Mucosa of descending colon (tissue), 3 donors: Measurements from ENCODE around the gene NDUFA5. TPM values are rescaled to one million over a fixed set of nuclear protein-coding genes. Genes with fewer than 3 reads are reported as not detected.
A peak's percentile ranks its signal among the peaks of the same experiment; 100 is the strongest.

ENCODE experiments used
- ATAC-seq: fragments of 200-7000 bp; cut with Tn5 transposase; one replicate; pipeline ENCODE4 v1.9.1; 2020; ENCODE audit warnings: mild to moderate bottlenecking, moderate library complexity
- DNase-seq, 3 donors: peaks; one replicate each; pipeline ENCODE4 v3.0.0-alpha.2; 2020
- H3K36me3 ChIP-seq: fragments of 200-600 bp; one replicate; pipeline ENCODE4 v1.8.0; 2021; ENCODE audit warnings: low read depth, mild to moderate bottlenecking
- H3K4me1 ChIP-seq: fragments of 200-600 bp; one replicate; pipeline ENCODE4 v1.8.0; 2021; ENCODE audit warnings: low read depth, mild to moderate bottlenecking
- H3K4me3 ChIP-seq: fragments of 200-600 bp; one replicate; pipeline ENCODE4 v1.8.0; 2021; ENCODE audit warnings: mild to moderate bottlenecking
- H3K9me3 ChIP-seq: fragments of 200-600 bp; one replicate; pipeline ENCODE4 v1.8.0; 2021; ENCODE audit warnings: mild to moderate bottlenecking
- CTCF ChIP-seq: fragments of 200-600 bp; IDR thresholded peaks from one replicate; pipeline ENCODE4 v1.8.0; 2022; ENCODE audit warnings: antibody characterized with exemption, mild to moderate bottlenecking
- intact Hi-C, 2 donors: fragments of 100-400 bp; cut with DNase I in 1 of 2; cut with micrococcal nuclease in 1 of 2; formaldehyde crosslinking; loops; one replicate each; pipeline versions ENCODE4 v1.11.0 to v1.11.1; 2022; cut with DNase I, micrococcal nuclease
- long read RNA-seq, 2 donors: library from polyadenylated mRNA; unstranded; transcript quantifications; one replicate each; pipeline ENCODE4 v2.0.0, GENCODE V29; 2019 to 2021
- total RNA-seq, 3 donors: library from RNA; stranded (reverse); fragmentation: NEBNext Ultra II Directional in 2 of 3; extraction: Animal tissue kit (Norgen Biotek cat#: 25700) in 2 of 3; gene quantifications; one replicate each; pipeline versions ENCODE4 v1.2.1 to v1.2.4, GENCODE V29; 2021 to 2023
- donor health status: DM: no; HTN: no; CAD: no; lungs with moderate emphysema.
- donor health status: DM: no; HTN: no; CAD: no.
- donor health status: DM: no; HTN: yes; CAD: no.

The NDUFA5 gene
- 100 to 1,000 TPM in 2 of 3 donors, 10 to 100 TPM in 1; 88.7 to 118 (median 104) TPM for total RNA-seq
- long read RNA-seq, donor 1, transcript NDUFA5-201 (5 exons, 1,901 nt): major isoform, 166 of 186 reads
- long read RNA-seq, donor 1, transcript NDUFA5-202 (4 exons, 1,360 nt): minor isoform, 8 of 186 reads
- long read RNA-seq, donor 1, partial matches to known transcripts: 0 of 186 reads
- long read RNA-seq, donor 1, other reads (novel, unspliced or antisense): 7 of 186 reads
- long read RNA-seq, donor 2, transcript NDUFA5-201 (5 exons, 1,901 nt): major isoform, 124 of 172 reads
- long read RNA-seq, donor 2, transcript NDUFA5-202 (4 exons, 1,360 nt): minor isoform, 30 of 172 reads
- long read RNA-seq, donor 2, partial matches to known transcripts: 4 of 172 reads
- long read RNA-seq, donor 2, other reads (novel, unspliced or antisense): 14 of 172 reads

- intact Hi-C loops: no loop called here
- H3K4me1 ChIP-seq: peaks cover 18% of the 10 kb centered on the region
- ATAC-seq (peak; percentile 100), DNase-seq (peak; percentile 94 to 100 (median 95))
- TF ChIP-seq CTCF: no peak
- peak within 1 kb of the TSS; percentile 86 for H3K4me3 ChIP-seq
- no peaks in the 10 kb centered on the region for H3K9me3 ChIP-seq
- no peaks in the 10 kb centered on the region for H3K36me3 ChIP-seq
These were observed at the start of gene NDUFA5 for GRCh38 chr7:123557398-123558288. NDUFA5 (minus strand) TSS chr7:123557818; CDS start chr7:123557795, 23 bp downstream.

GRCh38 chr7:123604739-123605138 lies 47.1 kb upstream of the NDUFA5 start:
- ATAC-seq: no peak
- intact Hi-C loops: no loop called here
- Histone ChIP-seq H3K4me1 (no peaks in the 10 kb centered on the region), H3K4me3 (no peak overlapping the region), H3K9me3 (no peaks in the 10 kb centered on the region), H3K36me3 (no peaks in the 10 kb centered on the region)
- DNase-seq: no peak
- no peak for TF ChIP-seq CTCF

GRCh38 chr7:123602648-123603047 lies 45.0 kb upstream of the NDUFA5 start:
- DNase-seq (no peak), ATAC-seq (no peak)
- Histone ChIP-seq H3K4me1 (no peaks in the 10 kb centered on the region), H3K9me3 (no peaks in the 10 kb centered on the region), H3K4me3 (no peak overlapping the region), H3K36me3 (no peaks in the 10 kb centered on the region)
- intact Hi-C loops: no loop called here
- TF ChIP-seq CTCF: no peak

GRCh38 chr7:123601530-123601929 lies 43.9 kb upstream of the NDUFA5 start, which contains the start of gene ASB15:
ASB15 (plus strand) TSS chr7:123601821; CDS start chr7:123614503, 12,682 bp downstream.
- ATAC-seq (no peak), DNase-seq (no peak)
- TF ChIP-seq CTCF: no peak
- Histone ChIP-seq H3K9me3 (no peaks in the 10 kb centered on the region), H3K36me3 (no peaks in the 10 kb centered on the region), H3K4me1 (no peaks in the 10 kb centered on the region), H3K4me3 (no peak within 1 kb of the TSS)
- intact Hi-C loops: no loop called here

- TF ChIP-seq CTCF: no peak
- H3K9me3 ChIP-seq: no peaks in the 10 kb centered on the region
- no peak for ATAC-seq
- H3K4me1 ChIP-seq: no peaks in the 10 kb centered on the region
- no peak for DNase-seq
- no peak overlapping the region for H3K4me3 ChIP-seq
- intact Hi-C loops: no loop called here
- no peaks in the 10 kb centered on the region for H3K36me3 ChIP-seq
These were observed 43.3 kb upstream of the NDUFA5 start for GRCh38 chr7:123600876-123601275.
